Hepatocyte (in vitro differentiated cells): Measurements from ENCODE around the gene VIPR1. TPM values are rescaled to one million over a fixed set of nuclear protein-coding genes. Genes with fewer than 3 reads are reported as not detected.

Experiments
- DNase-seq: peaks from one replicate; pipeline ENCODE4 v3.0.0-alpha.2; 2016; ENCODE audit warnings: low spot score
- H2AFZ ChIP-seq: fragments of 200-600 bp; sonication (generic); 2 replicates; pipeline ENCODE4 v1.6.0; 2016; ENCODE audit warnings: antibody characterized with exemption, mild to moderate bottlenecking
- H3K27ac ChIP-seq: fragments of 200-600 bp; sonication (generic); 2 replicates; pipeline ENCODE4 v1.5.1; 2016; ENCODE audit warnings: mild to moderate bottlenecking
- H3K27me3 ChIP-seq: fragments of 200-600 bp; sonication (generic); 2 replicates; pipeline ENCODE4 v1.6.1; 2016
- H3K36me3 ChIP-seq: fragments of 200-600 bp; sonication (generic); replicated peaks from 2 replicates; pipeline ENCODE4 v1.5.1; 2016; ENCODE audit warnings: low read depth; ENCODE audit not compliant: insufficient read depth
- H3K4me1 ChIP-seq: fragments of 200-600 bp; sonication (generic); 2 replicates; pipeline ENCODE4 v1.5.1; 2016; ENCODE audit warnings: mild to moderate bottlenecking, moderate library complexity; ENCODE audit not compliant: insufficient read depth
- H3K4me2 ChIP-seq: fragments of 200-600 bp; sonication (generic); 2 replicates; pipeline ENCODE4 v1.6.0; 2016
- H3K4me3 ChIP-seq: fragments of 200-600 bp; sonication (generic); 2 replicates; pipeline ENCODE4 v1.5.1; 2016; ENCODE audit warnings: mild to moderate bottlenecking
- H3K79me2 ChIP-seq: fragments of 200-600 bp; sonication (generic); 2 replicates; pipeline ENCODE4 v1.6.0; 2017; ENCODE audit warnings: mild to moderate bottlenecking
- H3K9me2 ChIP-seq: fragments of 200-600 bp; sonication (generic); replicated peaks from 2 replicates; pipeline ENCODE4 v1.6.0; 2017; ENCODE audit warnings: mild to moderate bottlenecking; ENCODE audit not compliant: insufficient read depth
- H3K9me3 ChIP-seq: fragments of 200-600 bp; sonication (generic); 2 replicates; pipeline ENCODE4 v1.5.1; 2016; ENCODE audit warnings: low read depth, mild to moderate bottlenecking
- H4K20me1 ChIP-seq: fragments of 200-600 bp; sonication (generic); 2 replicates; pipeline ENCODE4 v1.6.0; 2016; ENCODE audit warnings: mild to moderate bottlenecking; ENCODE audit not compliant: insufficient read depth, poor library complexity, severe bottlenecking
- CTCF ChIP-seq: fragments of 200-600 bp; sonication (generic); IDR thresholded peaks from 2 replicates; pipeline ENCODE4 v1.5.1; 2016; ENCODE audit warnings: antibody characterized with exemption, mild to moderate bottlenecking; ENCODE audit not compliant: poor library complexity
- EZH2 ChIP-seq: fragments of 200-600 bp; sonication (generic); IDR thresholded peaks from 2 replicates; pipeline ENCODE4 v1.6.1; 2016; ENCODE audit warnings: antibody characterized with exemption, mild to moderate bottlenecking, borderline replicate concordance
- EZH2phosphoT487 ChIP-seq: fragments of 200-600 bp; sonication (generic); IDR thresholded peaks from one replicate; pipeline ENCODE4 v1.6.1; 2018; ENCODE audit warnings: antibody characterized with exemption, mild to moderate bottlenecking, low read depth, moderate library complexity; ENCODE audit not compliant: unreplicated experiment, severe bottlenecking
- WGBS: methylation state at CpG from one replicate; pipeline ENCODE4 v1.1.6; 2016; ENCODE audit warnings: low lambda C conversion rate; ENCODE audit errors: missing lambda C conversion rate; 5-methylcytosine and 5-hydroxymethylcytosine counted together
- polyA plus RNA-seq: library from polyadenylated mRNA; unstranded; fragments of >200 nt; fragmentation: Nextera tagmentation; extraction: Ambion mirVana; gene quantifications from 2 replicates; pipeline ENCODE4 v1.2.1, GENCODE V29; 2016
- total RNA-seq: library from RNA; depleted of rRNA; stranded (reverse); fragments of >200 nt; gene quantifications from 2 replicates; pipeline ENCODE4 v1.2.3, GENCODE V29; 2014

The VIPR1 gene
- total and polyA plus RNA-seq, 2 experiments from 2014 or later = 17.5 to 19.2 TPM

- DNase-seq = no peak
- no peaks in the 10 kb centered on the region for H4K20me1 ChIP-seq
- no peaks in the 10 kb centered on the region for H3K9me2 ChIP-seq
- no peaks in the 10 kb centered on the region for H3K79me2 ChIP-seq
- no peak overlapping the region for H3K4me2 ChIP-seq
- no peaks in the 10 kb centered on the region for H3K9me3 ChIP-seq
- WGBS = 61% methylated on average over 2 of the region's 2 CpGs
- H3K4me3 ChIP-seq = no peak overlapping the region
- no peak overlapping the region for H2AFZ ChIP-seq
- H3K4me1 ChIP-seq = peaks cover 7% of the 10 kb centered on the region
- peak overlapping the region; percentile 16 for H3K27ac ChIP-seq
- no peaks in the 10 kb centered on the region for H3K36me3 ChIP-seq
- TF ChIP-seq EZH2 (no peak), EZH2phosphoT487 (no peak), CTCF (no peak)
- no peaks in the 10 kb centered on the region for H3K27me3 ChIP-seq
These were observed 17.1 kb downstream of the VIPR1 start for GRCh38 chr3:42519568-42519962.

GRCh38 chr3:42520336-42520735 is 17.9 kb downstream of the VIPR1 start:
- Histone ChIP-seq H3K4me2 (no peak overlapping the region), H3K27ac (no peak overlapping the region), H3K27me3 (no peaks in the 10 kb centered on the region), H3K36me3 (no peaks in the 10 kb centered on the region), H3K4me1 (peaks cover 7% of the 10 kb centered on the region), H3K4me3 (no peak overlapping the region), H3K79me2 (no peaks in the 10 kb centered on the region), H4K20me1 (no peaks in the 10 kb centered on the region), H3K9me2 (no peaks in the 10 kb centered on the region), H3K9me3 (no peaks in the 10 kb centered on the region), H2AFZ (no peak overlapping the region)
- 64% methylated on average over 4 of the region's 4 CpGs for WGBS
- no peak for DNase-seq
- TF ChIP-seq EZH2 (no peak), CTCF (no peak), EZH2phosphoT487 (no peak)

- H3K9me3 ChIP-seq = no peaks in the 10 kb centered on the region
- no peaks in the 10 kb centered on the region for H3K27me3 ChIP-seq
- no peak for DNase-seq
- no peak overlapping the region for H3K27ac ChIP-seq
- TF ChIP-seq EZH2 (no peak), CTCF (no peak), EZH2phosphoT487 (no peak)
- 87% methylated on average over 4 of the region's 4 CpGs for WGBS
- H4K20me1 ChIP-seq = no peaks in the 10 kb centered on the region
- H3K36me3 ChIP-seq = no peaks in the 10 kb centered on the region
- no peak overlapping the region for H3K4me2 ChIP-seq
- H3K9me2 ChIP-seq = no peaks in the 10 kb centered on the region
- no peaks in the 10 kb centered on the region for H3K79me2 ChIP-seq
- no peak overlapping the region for H2AFZ ChIP-seq
- H3K4me3 ChIP-seq = no peak overlapping the region
- H3K4me1 ChIP-seq = peaks cover 7% of the 10 kb centered on the region
These were observed 18.5 kb downstream of the VIPR1 start for GRCh38 chr3:42520906-42521305.

DNA sequence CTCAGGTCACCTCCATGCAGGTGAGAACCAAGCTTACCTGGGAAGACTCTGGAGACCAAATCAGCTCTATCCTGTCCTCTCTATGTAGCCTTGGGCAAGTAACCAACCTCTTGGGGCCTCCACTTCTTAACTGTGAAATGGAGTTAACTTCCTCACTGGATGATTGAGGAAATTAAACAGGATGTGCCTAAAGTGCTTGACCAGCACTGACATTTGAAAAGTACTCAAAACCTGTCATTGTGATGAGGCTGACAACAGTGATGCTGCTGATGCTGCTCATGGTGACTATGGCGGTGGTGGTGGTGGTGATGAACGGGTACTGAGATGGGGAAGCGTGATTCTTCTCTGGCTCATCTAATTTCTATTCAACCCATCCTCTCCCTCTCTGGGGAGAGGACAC is 22.3 kb downstream of the VIPR1 start:
- no peaks in the 10 kb centered on the region for H3K27me3 ChIP-seq
- peaks cover 5% of the 10 kb centered on the region for H3K4me1 ChIP-seq
- TF ChIP-seq EZH2 (no peak), EZH2phosphoT487 (no peak), CTCF (no peak)
- no peaks in the 10 kb centered on the region for H3K9me2 ChIP-seq
- H2AFZ ChIP-seq = no peak overlapping the region
- no peak overlapping the region for H3K4me2 ChIP-seq
- no peaks in the 10 kb centered on the region for H3K9me3 ChIP-seq
- no peaks in the 10 kb centered on the region for H3K36me3 ChIP-seq
- no peak for DNase-seq
- 100% methylated on average over 3 of the region's 3 CpGs for WGBS
- no peak overlapping the region for H3K4me3 ChIP-seq
- H3K79me2 ChIP-seq = no peaks in the 10 kb centered on the region
- H4K20me1 ChIP-seq = no peaks in the 10 kb centered on the region
- H3K27ac ChIP-seq = no peak overlapping the region
